Measurements from ENCODE around the gene NUMB. TPM values are rescaled to one million over a fixed set of nuclear protein-coding genes. Genes with fewer than 3 reads are reported as not detected.

NUMB gene
- polyA plus RNA-seq, 1 donor from 2014 or later = 11.5 TPM

- Histone ChIP-seq H3F3A (ENCODE audit: insufficient read depth, low read length, poor library complexity, severe bottlenecking) (no peaks in the 10 kb centered on the region), H3K36me3 (ENCODE audit: insufficient read depth, low read length) (no peaks in the 10 kb centered on the region), H4K20me1 (ENCODE audit: insufficient read depth) (no peaks in the 10 kb centered on the region), H3K9me2 (ENCODE audit: insufficient read depth, low read length) (no peaks in the 10 kb centered on the region), H3K27me3 (ENCODE audit: insufficient read depth, low read depth, low read length) (no peaks in the 10 kb centered on the region), H2AFZ (ENCODE audit: low read depth, low read length) (no peak overlapping the region), H3K9ac (ENCODE audit: low read length) (no peak overlapping the region), H3K4me2 (ENCODE audit: low read length) (no peak overlapping the region), H3K27ac (ENCODE audit: low read length) (no peak overlapping the region), H3K79me2 (replicated peaks; ENCODE audit: insufficient read depth, low read length) (no peaks in the 10 kb centered on the region), H3K9me3 (ENCODE audit: low read length) (peaks cover 7% of the 10 kb centered on the region), H3K4me3 (ENCODE audit: low read length) (no peak overlapping the region)
- TF ChIP-seq POLR2AphosphoS5 (IDR thresholded peaks at IDR 0.05) = no peak
- TF ChIP-seq EP300 (conservative IDR thresholded peaks at IDR 0.05; ENCODE audit: poor library complexity, severe bottlenecking) = no peak
Measured at GRCh38 chr14:73381380-73382013, 76.8 kb downstream of the NUMB start.

- H3K79me2 ChIP-seq (replicated peaks; ENCODE audit: insufficient read depth, low read length) = no peaks in the 10 kb centered on the region
- no peaks in the 10 kb centered on the region for H4K20me1 ChIP-seq (ENCODE audit: insufficient read depth)
- H3F3A ChIP-seq (ENCODE audit: insufficient read depth, low read length, poor library complexity, severe bottlenecking) = no peaks in the 10 kb centered on the region
- TF ChIP-seq CTCF (IDR thresholded peaks at IDR 0.05; ENCODE audit: poor library complexity, severe bottlenecking) (no peak), POLR2AphosphoS5 (IDR thresholded peaks at IDR 0.05) (no peak)
- H3K9me2 ChIP-seq (ENCODE audit: insufficient read depth, low read length) = no peaks in the 10 kb centered on the region
- no peaks in the 10 kb centered on the region for H3K27me3 ChIP-seq (ENCODE audit: insufficient read depth, low read depth, low read length)
- no peak overlapping the region for H3K4me3 ChIP-seq (ENCODE audit: low read length)
- no peaks in the 10 kb centered on the region for H3K9me3 ChIP-seq (ENCODE audit: low read length)
- no peaks in the 10 kb centered on the region for H3K36me3 ChIP-seq (ENCODE audit: insufficient read depth, low read length)
- H3K9ac ChIP-seq (ENCODE audit: low read length) = no peak overlapping the region
- no peak overlapping the region for H2AFZ ChIP-seq (ENCODE audit: low read depth, low read length)
- H3K4me2 ChIP-seq (ENCODE audit: low read length) = no peak overlapping the region
- H3K27ac ChIP-seq (ENCODE audit: low read length) = no peak overlapping the region
Measured at GRCh38 chr14:73376585-73376984, 81.8 kb downstream of the NUMB start.

GRCh38 chr14:73375861-73376260, 82.5 kb downstream of the NUMB start:
- no peak for TF ChIP-seq RAD21 (conservative IDR thresholded peaks at IDR 0.05)
- no peak for TF ChIP-seq TAF1 (IDR thresholded peaks at IDR 0.05; ENCODE audit: low read depth)
- no peak for TF ChIP-seq REST (IDR thresholded peaks at IDR 0.05; ENCODE audit: borderline replicate concordance)
- TF ChIP-seq MXI1 (conservative IDR thresholded peaks at IDR 0.05; ENCODE audit: poor library complexity, severe bottlenecking) = no peak
- no peak for TF ChIP-seq POLR2AphosphoS5 (IDR thresholded peaks at IDR 0.05)
- TF ChIP-seq EP300 (conservative IDR thresholded peaks at IDR 0.05; ENCODE audit: poor library complexity, severe bottlenecking) = no peak
- no peak for TF ChIP-seq CTCF (IDR thresholded peaks at IDR 0.05; ENCODE audit: poor library complexity, severe bottlenecking)
- no peak for TF ChIP-seq SMC3 (conservative IDR thresholded peaks at IDR 0.05; ENCODE audit: poor library complexity)
- no peak for TF ChIP-seq EZH2 (IDR thresholded peaks at IDR 0.05; ENCODE audit: borderline replicate concordance, insufficient read depth, low read length, poor library complexity, severe bottlenecking)
- no peaks in the 10 kb centered on the region for H3K9me3 ChIP-seq (ENCODE audit: low read length)
- no peak overlapping the region for H3K9ac ChIP-seq (ENCODE audit: low read length)
- no peaks in the 10 kb centered on the region for H3K79me2 ChIP-seq (replicated peaks; ENCODE audit: insufficient read depth, low read length)
- no peak overlapping the region for H2AFZ ChIP-seq (ENCODE audit: low read depth, low read length)
- H3K9me2 ChIP-seq (ENCODE audit: insufficient read depth, low read length) = no peaks in the 10 kb centered on the region
- no peaks in the 10 kb centered on the region for H3K36me3 ChIP-seq (ENCODE audit: insufficient read depth, low read length)
- no peaks in the 10 kb centered on the region for H3K27me3 ChIP-seq (ENCODE audit: insufficient read depth, low read depth, low read length)
- H3F3A ChIP-seq (ENCODE audit: insufficient read depth, low read length, poor library complexity, severe bottlenecking) = no peaks in the 10 kb centered on the region
- H3K27ac ChIP-seq (ENCODE audit: low read length) = no peak overlapping the region
- H3K4me3 ChIP-seq (ENCODE audit: low read length) = no peak overlapping the region
- no peak overlapping the region for H3K4me2 ChIP-seq (ENCODE audit: low read length)
- H4K20me1 ChIP-seq (ENCODE audit: insufficient read depth) = no peaks in the 10 kb centered on the region
